KMS-11 (cell line): Measurements from ENCODE around the gene EPHA3.

Experiments
- H2AFZ ChIP-seq: fragments of 200-600 bp; sonication (generic); 2 replicates; pipeline ENCODE4 v1.6.1; 2016; ENCODE audit warnings: antibody characterized with exemption, mixed run types, low read depth
- H3K27ac ChIP-seq: fragments of 200-600 bp; sonication (generic); 2 replicates; pipeline ENCODE4 v1.6.1; 2016; ENCODE audit warnings: mild to moderate bottlenecking, mixed run types
- H3K27me3 ChIP-seq: fragments of 200-600 bp; sonication (generic); 2 replicates; pipeline ENCODE4 v1.6.1; 2017; ENCODE audit warnings: mild to moderate bottlenecking, low read depth, mixed run types, moderate library complexity; ENCODE audit not compliant: insufficient read depth
- H3K36me3 ChIP-seq: fragments of 200-600 bp; sonication (generic); 2 replicates; pipeline ENCODE4 v1.6.1; 2017; ENCODE audit warnings: mild to moderate bottlenecking, mixed run types; ENCODE audit not compliant: insufficient read depth
- H3K4me1 ChIP-seq: fragments of 200-600 bp; sonication (generic); 2 replicates; pipeline ENCODE4 v1.6.1; 2016; ENCODE audit warnings: mild to moderate bottlenecking, low read depth, mixed run types; ENCODE audit not compliant: poor library complexity, severe bottlenecking
- H3K4me2 ChIP-seq: fragments of 200-600 bp; sonication (generic); 2 replicates; pipeline ENCODE4 v1.7.0; 2016; ENCODE audit warnings: mild to moderate bottlenecking, mixed run types
- H3K4me3 ChIP-seq: fragments of 200-600 bp; sonication (generic); IDR thresholded peaks from 2 replicates; pipeline ENCODE4 v1.6.1; 2017; ENCODE audit warnings: low read depth, low read length, mixed read lengths; ENCODE audit not compliant: insufficient read depth
- H3K79me2 ChIP-seq: fragments of 200-600 bp; sonication (generic); 2 replicates; pipeline ENCODE4 v1.6.1; 2016; ENCODE audit warnings: low read depth, mixed run types; ENCODE audit not compliant: insufficient read depth
- H3K9ac ChIP-seq: fragments of 200-600 bp; sonication (generic); 2 replicates; pipeline ENCODE4 v1.6.1; 2016; ENCODE audit warnings: mild to moderate bottlenecking, mixed run types
- H4K20me1 ChIP-seq: fragments of 200-600 bp; sonication (generic); 2 replicates; pipeline ENCODE4 v1.6.1; 2016; ENCODE audit warnings: mild to moderate bottlenecking, mixed run types; ENCODE audit not compliant: insufficient read depth
- TF ChIP-seq, protein P1 (sequence below): fragments of 200-600 bp; sonication (generic); conservative IDR thresholded peaks from 2 replicates; pipeline ENCODE4 v1.6.1; 2017; ENCODE audit warnings: low read depth, mild to moderate bottlenecking, antibody characterized with exemption, low read length, moderate library complexity, mixed read lengths

The EPHA3 gene

DNA sequence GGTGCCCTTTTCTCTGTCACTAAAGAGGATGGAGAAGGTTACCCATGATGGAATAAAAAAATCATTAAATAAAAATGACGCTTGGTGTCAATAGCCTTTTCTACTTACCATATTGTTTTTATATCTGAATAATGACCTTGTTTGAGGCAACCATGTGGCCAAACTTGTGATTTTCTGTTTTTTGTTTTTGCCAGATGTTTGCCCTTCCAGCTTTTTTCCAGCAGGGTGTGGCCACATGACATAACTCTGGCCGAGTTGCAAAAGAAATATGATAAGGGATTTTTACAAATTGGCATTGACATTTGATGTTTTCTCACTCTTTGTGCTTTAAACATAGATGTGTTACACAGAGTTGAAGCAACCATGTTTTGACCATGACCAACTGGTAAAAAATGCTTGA, 39.7 kb upstream of the EPHA3 start:
- Histone ChIP-seq H3K36me3 (no peaks in the 10 kb centered on the region), H3K79me2 (no peaks in the 10 kb centered on the region), H3K9ac (no peak overlapping the region), H3K4me2 (no peak overlapping the region), H3K27ac (no peak overlapping the region), H3K4me1 (peaks cover 5% of the 10 kb centered on the region), H4K20me1 (no peaks in the 10 kb centered on the region), H2AFZ (no peak overlapping the region), H3K27me3 (no peaks in the 10 kb centered on the region), H3K4me3 (no peak overlapping the region)
- TF ChIP-seq, protein P1, sequence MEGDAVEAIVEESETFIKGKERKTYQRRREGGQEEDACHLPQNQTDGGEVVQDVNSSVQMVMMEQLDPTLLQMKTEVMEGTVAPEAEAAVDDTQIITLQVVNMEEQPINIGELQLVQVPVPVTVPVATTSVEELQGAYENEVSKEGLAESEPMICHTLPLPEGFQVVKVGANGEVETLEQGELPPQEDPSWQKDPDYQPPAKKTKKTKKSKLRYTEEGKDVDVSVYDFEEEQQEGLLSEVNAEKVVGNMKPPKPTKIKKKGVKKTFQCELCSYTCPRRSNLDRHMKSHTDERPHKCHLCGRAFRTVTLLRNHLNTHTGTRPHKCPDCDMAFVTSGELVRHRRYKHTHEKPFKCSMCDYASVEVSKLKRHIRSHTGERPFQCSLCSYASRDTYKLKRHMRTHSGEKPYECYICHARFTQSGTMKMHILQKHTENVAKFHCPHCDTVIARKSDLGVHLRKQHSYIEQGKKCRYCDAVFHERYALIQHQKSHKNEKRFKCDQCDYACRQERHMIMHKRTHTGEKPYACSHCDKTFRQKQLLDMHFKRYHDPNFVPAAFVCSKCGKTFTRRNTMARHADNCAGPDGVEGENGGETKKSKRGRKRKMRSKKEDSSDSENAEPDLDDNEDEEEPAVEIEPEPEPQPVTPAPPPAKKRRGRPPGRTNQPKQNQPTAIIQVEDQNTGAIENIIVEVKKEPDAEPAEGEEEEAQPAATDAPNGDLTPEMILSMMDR, result no peak

DNA sequence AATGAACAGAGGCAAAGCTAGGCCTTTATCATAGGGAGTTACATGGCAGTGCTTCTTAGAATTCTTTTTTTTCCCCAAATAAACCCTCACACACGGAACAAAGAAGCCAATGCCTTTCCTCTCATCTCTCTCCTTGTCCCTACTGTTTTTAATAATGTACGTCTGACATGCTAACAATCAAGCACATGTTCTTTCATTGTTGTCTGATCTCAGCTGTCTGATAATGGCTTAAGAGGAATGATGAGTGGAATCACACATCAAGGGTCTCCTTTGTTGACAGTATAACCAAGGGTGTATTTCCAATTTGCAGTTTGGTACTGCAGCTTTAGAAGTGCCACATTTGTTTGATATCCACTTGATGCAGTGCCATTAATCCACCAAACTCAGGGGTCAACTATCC, 34.8 kb upstream of the EPHA3 start:
- no peaks in the 10 kb centered on the region for H3K27me3 ChIP-seq
- TF ChIP-seq, protein P1, result no peak
- no peak overlapping the region for H2AFZ ChIP-seq
- H4K20me1 ChIP-seq, result no peaks in the 10 kb centered on the region
- no peak overlapping the region for H3K9ac ChIP-seq
- no peaks in the 10 kb centered on the region for H3K79me2 ChIP-seq
- no peak overlapping the region for H3K4me2 ChIP-seq
- H3K27ac ChIP-seq, result no peak overlapping the region
- no peak overlapping the region for H3K4me3 ChIP-seq
- H3K4me1 ChIP-seq, result peaks cover 5% of the 10 kb centered on the region
- H3K36me3 ChIP-seq, result no peaks in the 10 kb centered on the region

DNA sequence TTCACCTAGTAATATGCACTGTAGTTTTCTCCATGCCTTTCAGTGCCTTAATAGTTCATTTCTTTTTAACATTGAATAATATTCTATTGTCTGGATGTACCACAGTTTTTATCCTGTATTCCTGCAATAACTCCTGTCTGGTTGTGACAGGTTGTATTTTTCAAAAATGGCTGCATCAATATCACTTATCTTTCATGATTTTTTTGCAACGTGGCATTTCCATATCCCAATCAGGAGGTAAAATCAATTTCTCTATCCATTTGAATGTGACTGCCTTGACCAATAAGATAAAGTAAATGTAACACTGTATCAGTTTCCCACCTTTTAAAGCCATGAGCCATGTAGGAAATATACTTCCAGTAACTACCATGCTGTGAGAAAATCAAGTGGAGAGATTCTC, 27.5 kb upstream of the EPHA3 start:
- Histone ChIP-seq H3K4me1 (no peaks in the 10 kb centered on the region), H3K27me3 (no peaks in the 10 kb centered on the region), H3K4me3 (no peak overlapping the region), H3K27ac (no peak overlapping the region), H3K79me2 (no peaks in the 10 kb centered on the region), H3K4me2 (no peak overlapping the region), H3K36me3 (no peaks in the 10 kb centered on the region), H2AFZ (no peak overlapping the region), H3K9ac (no peak overlapping the region), H4K20me1 (no peaks in the 10 kb centered on the region)
- TF ChIP-seq, protein P1, result no peak

DNA sequence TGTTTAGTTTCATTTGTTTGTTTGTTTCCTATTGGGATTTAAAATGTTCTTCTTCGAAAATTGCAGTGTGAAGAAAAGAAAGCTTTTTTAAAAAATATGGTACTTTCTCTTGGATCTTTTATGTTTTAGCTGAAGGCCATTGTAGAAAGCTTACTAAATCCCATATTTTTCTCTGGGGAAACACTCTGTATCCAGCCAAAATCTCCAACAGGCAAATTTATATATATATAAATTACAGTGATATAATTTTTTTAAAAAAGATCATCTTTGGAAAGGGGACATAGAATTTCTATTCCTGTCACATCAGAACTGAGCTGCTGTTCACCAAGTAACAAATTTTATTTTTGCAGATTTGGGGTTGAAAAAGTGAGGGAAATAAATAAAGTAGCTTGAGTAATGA, 19.6 kb upstream of the EPHA3 start:
- H3K27ac ChIP-seq, result no peak overlapping the region
- no peak overlapping the region for H2AFZ ChIP-seq
- TF ChIP-seq, protein P1, result no peak

More for the DNA sequence above, 19.6 kb upstream of the EPHA3 start:
- no peak overlapping the region for H3K4me2 ChIP-seq
- no peaks in the 10 kb centered on the region for H4K20me1 ChIP-seq
- H3K27me3 ChIP-seq, result no peaks in the 10 kb centered on the region
- no peak overlapping the region for H3K4me3 ChIP-seq
- no peaks in the 10 kb centered on the region for H3K79me2 ChIP-seq
- no peaks in the 10 kb centered on the region for H3K36me3 ChIP-seq
- no peaks in the 10 kb centered on the region for H3K4me1 ChIP-seq
- no peak overlapping the region for H3K9ac ChIP-seq
